ENCODE results near the gene ASB5. TPM values are rescaled to one million over a fixed set of nuclear protein-coding genes. Genes with fewer than 3 reads are reported as not detected.

Gene ASB5
- polyA plus RNA-seq, 3 donors: not detected

GRCh38 chr4:176293660-176294059, 24.6 kb upstream of the ASB5 start:
- Histone ChIP-seq H3K4me3 (replicated peaks in 1 of 3; ENCODE audit: low read depth in 2 of 3, low read length in 3 of 3) (no peak overlapping the region), H3K79me2 (ENCODE audit: insufficient read depth, low read length) (no peaks in the 10 kb centered on the region), H3K36me3 (replicated peaks in 1 of 2; ENCODE audit: control insufficient read depth in 1 of 2, insufficient read depth in 2 of 2, low read length in 2 of 2) (no peaks in the 10 kb centered on the region), H4K20me1 (ENCODE audit: insufficient read depth, low read length) (no peaks in the 10 kb centered on the region), H3K4me1 (ENCODE audit: control insufficient read depth in 1 of 2, insufficient read depth in 2 of 2, low read length in 2 of 2) (no peaks in the 10 kb centered on the region), H3K9ac (ENCODE audit: insufficient read depth, low read length, poor library complexity, severe bottlenecking) (no peak overlapping the region), H3K9me3 (replicated peaks in 1 of 2; ENCODE audit: control insufficient read depth in 1 of 2, insufficient read depth in 1 of 2, low read length in 2 of 2) (no peaks in the 10 kb centered on the region), H3K4me2 (replicated peaks; ENCODE audit: extremely low read depth, low read length, poor library complexity, severe bottlenecking) (no peak overlapping the region), H3K27me3 (ENCODE audit: control insufficient read depth in 2 of 2, insufficient read depth in 2 of 2, low read length in 2 of 2) (no peaks in the 10 kb centered on the region), H3K27ac (ENCODE audit: low read depth in 1 of 2, low read length in 2 of 2) (no peak overlapping the region), H2AFZ (ENCODE audit: insufficient read depth, low read depth, low read length, poor library complexity, severe bottlenecking) (no peak overlapping the region)
- no CpG with 5 or more reads among the region's 1 CpG for WGBS (ENCODE audit: insufficient coverage)
- no peak for DNase-seq
- Mint-ChIP-seq H3K4me3 (no peak overlapping the region), H3K4me1 (no peaks in the 10 kb centered on the region), H3K27ac (no peak overlapping the region), H3K27me3 (ENCODE audit: low read depth in 3 of 3) (peaks cover 0 to 5% (median 0%) of the 10 kb centered on the region in 3 donors), H3K36me3 (no peaks in the 10 kb centered on the region), H3K9me3 (peaks cover 0 to 3% (median 0%) of the 10 kb centered on the region in 7 donors)
- no peak for TF ChIP-seq CTCF (IDR thresholded peaks at IDR 0.05)
- intact Hi-C loops (cut with micrococcal nuclease): no loop called here

GRCh38 chr4:176292920-176293319, 23.9 kb upstream of the ASB5 start:
- no CpG with 5 or more reads among the region's 1 CpG for WGBS (ENCODE audit: insufficient coverage)
- no peak overlapping the region for H2AFZ ChIP-seq (ENCODE audit: insufficient read depth, low read depth, low read length, poor library complexity, severe bottlenecking)

More at GRCh38 chr4:176292920-176293319, 23.9 kb upstream of the ASB5 start:
- Histone ChIP-seq H3K4me1 (ENCODE audit: control insufficient read depth in 1 of 2, insufficient read depth in 2 of 2, low read length in 2 of 2) (no peaks in the 10 kb centered on the region), H3K4me2 (replicated peaks; ENCODE audit: extremely low read depth, low read length, poor library complexity, severe bottlenecking) (no peak overlapping the region), H3K27me3 (ENCODE audit: control insufficient read depth in 2 of 2, insufficient read depth in 2 of 2, low read length in 2 of 2) (no peaks in the 10 kb centered on the region), H3K4me3 (replicated peaks in 1 of 3; ENCODE audit: low read depth in 2 of 3, low read length in 3 of 3) (no peak overlapping the region), H3K36me3 (replicated peaks in 1 of 2; ENCODE audit: control insufficient read depth in 1 of 2, insufficient read depth in 2 of 2, low read length in 2 of 2) (no peaks in the 10 kb centered on the region), H3K27ac (ENCODE audit: low read depth in 1 of 2, low read length in 2 of 2) (no peak overlapping the region), H3K9ac (ENCODE audit: insufficient read depth, low read length, poor library complexity, severe bottlenecking) (no peak overlapping the region), H4K20me1 (ENCODE audit: insufficient read depth, low read length) (no peaks in the 10 kb centered on the region), H3K79me2 (ENCODE audit: insufficient read depth, low read length) (no peaks in the 10 kb centered on the region), H3K9me3 (replicated peaks in 1 of 2; ENCODE audit: control insufficient read depth in 1 of 2, insufficient read depth in 1 of 2, low read length in 2 of 2) (no peaks in the 10 kb centered on the region)
- peaks cover 0 to 5% (median 2%) of the 10 kb centered on the region in 3 donors for H3K27me3 Mint-ChIP-seq (ENCODE audit: low read depth in 3 of 3)
- H3K4me3 Mint-ChIP-seq: no peak overlapping the region
- no peaks in the 10 kb centered on the region for H3K36me3 Mint-ChIP-seq
- intact Hi-C loops (cut with micrococcal nuclease): no loop called here
- DNase-seq: no peak
- no peak overlapping the region for H3K27ac Mint-ChIP-seq
- no peaks in the 10 kb centered on the region for H3K4me1 Mint-ChIP-seq
- H3K9me3 Mint-ChIP-seq: peaks cover 0 to 3% (median 0%) of the 10 kb centered on the region in 7 donors
- TF ChIP-seq CTCF (IDR thresholded peaks at IDR 0.05): no peak

Measured in CD14-positive monocyte (primary cell).